Left ventricle myocardium inferior (tissue), 1 donor: ENCODE data around the gene CDK13. TPM values are rescaled to one million over a fixed set of nuclear protein-coding genes. Genes with fewer than 3 reads are reported as not detected.

Experiments
- DNase-seq: peaks from one replicate; pipeline ENCODE4 v3.0.0-alpha.2; 2020
- H3K27ac ChIP-seq: fragments of 200-600 bp; replicated peaks from 2 replicates; pipeline ENCODE4 v1.8.0; 2021
- H3K27me3 ChIP-seq: fragments of 200-600 bp; 2 replicates; pipeline ENCODE4 v1.8.0; 2021; ENCODE audit warnings: low read depth
- H3K36me3 ChIP-seq: fragments of 200-600 bp; 2 replicates; pipeline ENCODE4 v1.8.0; 2021
- H3K4me1 ChIP-seq: fragments of 200-600 bp; 2 replicates; pipeline ENCODE4 v1.8.0; 2021
- H3K4me3 ChIP-seq: fragments of 200-600 bp; 2 replicates; pipeline ENCODE4 v1.8.0; 2021; ENCODE audit warnings: mild to moderate bottlenecking, moderate library complexity
- H3K9me3 ChIP-seq: fragments of 200-600 bp; replicated peaks from 2 replicates; pipeline ENCODE4 v1.8.0; 2021
- intact Hi-C: fragments of 100-400 bp; cut with micrococcal nuclease; formaldehyde crosslinking; loops from one replicate; pipeline ENCODE4 v1.11.0; 2022
- total RNA-seq: library from RNA; stranded (reverse); fragmentation: NEBNext Ultra II Directional; extraction: Animal tissue kit (Norgen Biotek cat#: 25700); gene quantifications from one replicate; pipeline ENCODE4 v1.2.1, GENCODE V29; 2021
- TF ChIP-seq, protein P1 (sequence below): fragments of 200-600 bp; IDR thresholded peaks from 2 replicates; pipeline ENCODE4 v1.8.0; 2021; ENCODE audit warnings: antibody characterized with exemption, mild to moderate bottlenecking, borderline replicate concordance
- donor health status: DM: no; HTN: yes; CAD: no; lungs with severe emphysema.

Gene CDK13
- total RNA-seq, 1 donor from 2014 or later = 22.7 TPM

DNA sequence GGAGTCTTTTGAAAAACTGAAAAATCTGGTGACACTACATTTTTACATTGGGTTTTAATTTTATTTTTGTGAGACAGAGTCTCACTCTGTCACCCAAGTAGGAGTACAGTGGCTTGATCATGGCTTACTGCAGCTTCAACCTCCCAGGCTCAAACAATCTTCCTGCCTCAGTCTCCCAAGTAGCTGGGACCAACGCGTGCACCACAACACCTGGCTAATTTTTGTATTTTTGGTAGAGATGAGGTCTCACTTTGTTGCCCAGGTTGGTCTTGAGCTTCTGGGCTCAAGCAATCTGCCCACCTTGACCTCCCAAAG, 172.8 kb downstream of the CDK13 start:
- peaks cover 4% of the 10 kb centered on the region for H3K36me3 ChIP-seq
- no peak overlapping the region for H3K27ac ChIP-seq
- H3K4me1 ChIP-seq = peaks cover 2% of the 10 kb centered on the region
- intact Hi-C loops = no loop called here
- H3K4me3 ChIP-seq = no peak overlapping the region
- DNase-seq = no peak
- TF ChIP-seq, protein P1, sequence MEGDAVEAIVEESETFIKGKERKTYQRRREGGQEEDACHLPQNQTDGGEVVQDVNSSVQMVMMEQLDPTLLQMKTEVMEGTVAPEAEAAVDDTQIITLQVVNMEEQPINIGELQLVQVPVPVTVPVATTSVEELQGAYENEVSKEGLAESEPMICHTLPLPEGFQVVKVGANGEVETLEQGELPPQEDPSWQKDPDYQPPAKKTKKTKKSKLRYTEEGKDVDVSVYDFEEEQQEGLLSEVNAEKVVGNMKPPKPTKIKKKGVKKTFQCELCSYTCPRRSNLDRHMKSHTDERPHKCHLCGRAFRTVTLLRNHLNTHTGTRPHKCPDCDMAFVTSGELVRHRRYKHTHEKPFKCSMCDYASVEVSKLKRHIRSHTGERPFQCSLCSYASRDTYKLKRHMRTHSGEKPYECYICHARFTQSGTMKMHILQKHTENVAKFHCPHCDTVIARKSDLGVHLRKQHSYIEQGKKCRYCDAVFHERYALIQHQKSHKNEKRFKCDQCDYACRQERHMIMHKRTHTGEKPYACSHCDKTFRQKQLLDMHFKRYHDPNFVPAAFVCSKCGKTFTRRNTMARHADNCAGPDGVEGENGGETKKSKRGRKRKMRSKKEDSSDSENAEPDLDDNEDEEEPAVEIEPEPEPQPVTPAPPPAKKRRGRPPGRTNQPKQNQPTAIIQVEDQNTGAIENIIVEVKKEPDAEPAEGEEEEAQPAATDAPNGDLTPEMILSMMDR = no peak
- H3K9me3 ChIP-seq = no peaks in the 10 kb centered on the region
- no peaks in the 10 kb centered on the region for H3K27me3 ChIP-seq

DNA sequence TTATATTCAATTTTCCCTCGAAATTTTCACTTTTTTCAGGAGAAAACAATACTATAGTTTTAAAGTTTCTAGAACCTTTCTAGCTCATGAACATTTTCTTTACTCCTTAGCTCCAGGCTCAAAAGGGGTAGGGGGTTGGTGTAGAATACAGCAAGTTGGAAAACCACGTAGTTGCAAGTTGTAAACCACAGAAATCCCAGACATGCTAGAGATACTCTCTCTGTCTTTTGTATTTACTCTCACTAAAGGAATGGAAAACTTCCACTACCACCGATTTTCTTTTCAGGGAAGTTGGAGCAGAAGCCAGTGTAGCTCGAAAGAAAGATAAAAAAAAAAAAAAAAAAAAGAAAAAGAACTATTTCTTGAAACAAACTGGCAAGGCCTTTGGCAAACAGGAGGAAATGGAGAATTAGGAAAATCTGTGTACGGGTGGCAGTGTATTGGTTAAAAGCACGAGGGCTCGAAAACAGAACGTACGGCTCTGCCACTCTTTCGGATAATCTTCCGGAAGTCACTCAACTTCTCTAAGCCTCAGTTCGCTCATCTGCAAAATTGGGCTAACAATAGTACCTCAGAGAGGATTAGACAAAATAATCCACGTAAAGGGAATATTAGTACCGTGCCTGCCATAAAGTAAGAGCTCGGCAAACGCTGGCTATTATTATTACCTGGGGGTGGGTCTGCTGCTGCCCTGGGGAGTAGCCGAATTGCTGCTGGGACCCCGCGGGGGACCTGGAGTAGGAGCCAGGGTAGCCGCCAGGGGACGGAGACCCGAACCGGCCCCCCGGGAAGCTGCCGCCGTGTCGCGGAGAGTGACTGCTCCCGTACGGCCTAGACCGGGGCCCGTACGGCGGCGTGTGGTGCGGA, 183.7 kb downstream of the CDK13 start:
- Histone ChIP-seq H3K4me1 (peaks cover 55% of the 10 kb centered on the region), H3K27ac (peak overlapping the region; percentile 94), H3K9me3 (no peaks in the 10 kb centered on the region), H3K4me3 (peak overlapping the region; percentile 96), H3K27me3 (no peaks in the 10 kb centered on the region), H3K36me3 (no peaks in the 10 kb centered on the region)
- TF ChIP-seq, protein P1 = no peak
- intact Hi-C loops = no loop called here
- DNase-seq = no peak

DNA sequence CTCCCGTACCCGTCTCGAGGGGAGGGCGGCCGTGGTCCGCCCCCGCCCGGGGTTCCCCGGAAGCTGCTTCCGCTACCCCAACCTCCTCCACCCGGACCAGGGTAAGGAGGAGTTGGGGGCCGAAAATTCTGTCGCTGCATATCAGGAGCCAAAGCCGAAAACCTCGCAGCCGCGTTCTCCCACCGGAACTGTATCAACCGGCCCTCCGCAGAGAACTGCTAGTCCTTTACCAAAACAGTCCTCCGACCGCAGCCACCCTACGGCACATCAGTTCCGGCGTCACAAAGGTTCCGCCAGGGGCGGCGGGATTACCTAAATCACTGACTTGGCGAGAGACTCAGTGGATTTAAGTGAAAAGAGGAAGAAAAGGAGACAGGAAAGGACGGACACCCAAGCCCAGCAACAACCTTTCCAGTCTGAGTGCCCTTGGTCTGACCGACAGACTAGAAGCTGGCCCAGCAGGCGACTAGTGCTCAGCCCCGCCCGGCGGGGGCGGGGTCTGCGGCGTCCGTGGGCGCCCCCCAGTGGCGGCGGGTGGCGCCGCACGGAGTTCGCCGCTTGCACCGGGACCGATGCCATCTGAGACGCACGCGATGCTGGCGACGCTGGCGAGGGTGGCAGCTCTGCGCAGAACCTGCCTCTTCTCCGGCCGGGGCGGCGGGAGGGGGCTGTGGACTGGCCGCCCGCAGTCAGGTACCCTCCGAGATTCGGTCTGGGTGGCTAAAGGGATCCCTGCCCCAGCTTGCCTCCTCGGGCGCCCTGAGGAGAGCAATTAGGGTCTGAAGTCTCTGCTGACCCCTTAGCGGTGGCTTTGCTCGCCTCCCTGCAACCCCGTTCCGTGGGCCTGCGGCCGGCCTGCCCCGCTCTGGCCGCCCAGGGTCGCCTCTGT, 184.6 kb downstream of the CDK13 start, which contains the start of the genes MPLKIP and SUGCT:
Gene MPLKIP, minus strand, starts transcription at position 195 of the 889 bp plus-strand sequence. Its CDS starts 55 bp downstream, at position 140.
Gene SUGCT, plus strand, starts transcription at position 578 of the 889 bp plus-strand sequence.
- intact Hi-C loops = no loop called here
- H3K4me1 ChIP-seq = peaks cover 55% of the 10 kb centered on the region
- peak within 1 kb of the TSS; percentile 94 for H3K27ac ChIP-seq
- DNase-seq = peak; percentile 82
- H3K9me3 ChIP-seq = no peaks in the 10 kb centered on the region
- H3K27me3 ChIP-seq = no peaks in the 10 kb centered on the region
- TF ChIP-seq, protein P1 = peak; percentile 99
- H3K36me3 ChIP-seq = no peaks in the 10 kb centered on the region
- peak within 1 kb of the TSS; percentile 96 for H3K4me3 ChIP-seq

DNA sequence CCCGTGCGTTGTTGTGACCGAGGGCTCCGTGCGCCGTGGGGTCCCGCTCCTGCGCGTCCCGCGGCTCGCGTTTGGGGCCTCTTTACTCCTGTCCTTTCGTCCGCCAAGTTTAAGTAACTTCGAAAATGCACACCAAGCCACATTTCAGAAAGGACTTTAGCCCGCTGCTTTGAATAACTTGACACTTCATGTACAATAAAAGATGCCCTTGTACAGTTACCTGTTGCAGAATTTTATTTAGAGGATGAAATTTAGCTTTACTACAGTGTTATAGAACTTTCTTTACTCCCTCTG, 185.2 kb downstream of the CDK13 start:
- Histone ChIP-seq H3K27me3 (no peaks in the 10 kb centered on the region), H3K4me1 (peaks cover 50% of the 10 kb centered on the region), H3K36me3 (no peaks in the 10 kb centered on the region), H3K27ac (peak overlapping the region; percentile 94), H3K9me3 (no peaks in the 10 kb centered on the region), H3K4me3 (peak overlapping the region; percentile 96)
- intact Hi-C loops = no loop called here
- DNase-seq = no peak
- TF ChIP-seq, protein P1 = no peak

DNA sequence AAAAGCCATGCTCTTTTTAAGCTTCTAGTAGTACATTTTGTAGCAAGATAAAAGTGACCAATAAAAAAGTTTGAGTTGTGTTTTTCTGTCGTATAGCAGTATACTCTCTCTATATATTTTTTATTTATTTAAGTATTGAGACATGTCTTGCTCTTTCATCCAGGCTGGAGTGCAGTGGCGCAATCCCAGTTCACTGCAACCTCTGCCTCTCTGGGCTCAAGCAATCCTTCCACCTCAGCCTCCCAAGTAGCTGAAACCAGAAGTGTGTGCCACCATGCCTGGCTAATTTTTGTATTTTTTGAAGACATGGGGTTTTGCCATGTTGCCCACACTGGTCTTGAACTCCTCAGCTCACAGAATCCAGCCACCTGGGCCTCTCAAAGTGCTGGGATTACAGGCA, 187.5 kb downstream of the CDK13 start:
- Histone ChIP-seq H3K36me3 (no peaks in the 10 kb centered on the region), H3K9me3 (no peaks in the 10 kb centered on the region), H3K27me3 (no peaks in the 10 kb centered on the region), H3K4me3 (no peak overlapping the region), H3K27ac (no peak overlapping the region), H3K4me1 (peaks cover 27% of the 10 kb centered on the region)
- no peak for DNase-seq
- TF ChIP-seq, protein P1 = no peak
- intact Hi-C loops = no loop called here
